T-helper 1 cell treated with Interleukin-12 subunit alpha and Interleukin-12 subunit beta and Interleukin-4 antibody, amounts not matched to agents 30 ng/mL and 1 ng/mL, for 36 hours (primary cell): ENCODE measurements around the gene NCBP2L. TPM values are rescaled to one million over a fixed set of nuclear protein-coding genes. Genes with fewer than 3 reads are reported as not detected.

Experiments used
- total RNA-seq: library from RNA; stranded (reverse); gene quantifications from 2 replicates; pipeline ENCODE4 v1.2.3, GENCODE V29; 2022

NCBP2L gene
- total RNA-seq, 1 donor from 2014 or later = not detected

Other genes starting within 250 kb of the NCBP2L start
- gene PRPS1, start 149.2 kb upstream of the NCBP2L start, total RNA-seq = 59.6 and 61.6 TPM in 2 replicates
- gene TSC22D3, start 1.9 kb upstream of the NCBP2L start, total RNA-seq = 27.2 and 29.8 TPM in 2 replicates
- 6.3 and 6.6 TPM in 2 replicates for gene MID2, start 48.1 kb downstream of the NCBP2L start, total RNA-seq
- gene TEX13B, start 204.6 kb downstream of the NCBP2L start, total RNA-seq = not detected in 2 replicates